ENCODE results near the gene ZNF81.
A peak's percentile ranks its signal among the peaks of the same experiment; 100 is the strongest.

ZNF81 gene

DNA sequence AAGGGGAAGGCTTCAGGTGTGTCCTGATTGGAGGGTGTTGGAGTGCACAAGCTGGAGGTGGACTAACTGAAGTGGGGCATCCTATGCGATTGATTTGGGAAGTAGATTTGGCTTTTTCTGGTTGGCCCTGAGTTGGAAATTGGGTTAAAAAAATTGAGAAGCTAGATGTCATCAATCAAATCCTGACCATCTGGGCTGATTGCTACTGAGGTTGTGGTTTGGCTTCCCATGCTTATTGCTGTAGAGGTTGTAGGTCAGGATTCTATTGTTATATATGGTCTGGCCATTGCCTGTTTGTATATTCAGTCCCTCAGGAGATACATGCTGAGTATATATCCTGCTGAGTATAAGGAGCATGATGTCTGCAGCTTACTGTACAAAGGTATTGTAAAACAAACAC lies 7.7 kb upstream of the ZNF81 start:
- H3K27me3 ChIP-seq (ENCODE audit: insufficient read depth, low read length, poor library complexity), result no peaks in the 10 kb centered on the region
- no peaks in the 10 kb centered on the region for H3K4me1 ChIP-seq (ENCODE audit: control insufficient read depth, low read depth, low read length)
- H2BK5ac ChIP-seq (ENCODE audit: low read length), result no peak overlapping the region
- H4K8ac ChIP-seq (ENCODE audit: low read depth, low read length), result no peak overlapping the region
- H3K56ac ChIP-seq (ENCODE audit: low read length), result no peak overlapping the region
- no peak overlapping the region for H2BK120ac ChIP-seq (ENCODE audit: low read depth, low read length)
- no peaks in the 10 kb centered on the region for H3K79me2 ChIP-seq (ENCODE audit: control insufficient read depth, insufficient read depth, low read length)
- no peak overlapping the region for H3K23ac ChIP-seq (ENCODE audit: low read length)
- H3K18ac ChIP-seq (ENCODE audit: low read length), result no peak overlapping the region
- no peaks in the 10 kb centered on the region for H3K79me1 ChIP-seq (ENCODE audit: low read length)
- H3K4me2 ChIP-seq (ENCODE audit: low read length), result no peak overlapping the region
- no peak overlapping the region for H3K27ac ChIP-seq (ENCODE audit: low read depth, low read length)
- no peak overlapping the region for H3K9ac ChIP-seq (ENCODE audit: low read length)
- no peak overlapping the region for H4K5ac ChIP-seq (ENCODE audit: low read length)
- WGBS (ENCODE audit: extremely low coverage, insufficient coverage, low lambda C conversion rate), result no CpG with 5 or more reads among the region's 1 CpG
- H3K4me3 ChIP-seq (ENCODE audit: low read length), result no peak overlapping the region
- no peak for DNase-seq
- no peak overlapping the region for H3K4ac ChIP-seq (ENCODE audit: low read depth, low read length)
- H2AK5ac ChIP-seq (ENCODE audit: low read length), result no peak overlapping the region
- H3K36me3 ChIP-seq (ENCODE audit: control insufficient read depth, insufficient read depth, low read length), result no peaks in the 10 kb centered on the region
- H2BK15ac ChIP-seq (replicated peaks; ENCODE audit: low read depth), result no peak overlapping the region

DNA sequence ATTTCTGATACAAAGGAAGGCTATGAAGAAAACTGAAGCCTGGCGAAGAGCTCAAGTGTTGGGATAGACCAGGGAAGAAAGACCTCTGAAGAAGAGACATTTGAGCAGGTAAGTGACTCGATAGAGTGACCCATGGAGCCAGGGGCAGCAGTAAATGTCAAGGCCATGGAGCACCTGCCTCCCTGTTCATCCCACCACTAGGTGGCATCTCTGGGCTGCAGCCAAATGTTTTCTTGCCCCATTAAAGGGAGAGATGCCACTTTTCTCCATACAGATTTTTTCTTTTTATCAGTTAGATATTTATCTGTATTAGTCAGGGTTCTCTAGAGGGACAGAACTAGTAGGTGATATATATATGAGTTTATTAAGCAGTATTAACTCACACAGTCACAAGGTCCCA lies 4.9 kb upstream of the ZNF81 start:
- no CpG with 5 or more reads among the region's 2 CpGs for WGBS (ENCODE audit: extremely low coverage, insufficient coverage, low lambda C conversion rate)
- Histone ChIP-seq H3K4me2 (ENCODE audit: low read length) (no peak overlapping the region), H2AK5ac (ENCODE audit: low read length) (no peak overlapping the region), H3K27me3 (ENCODE audit: insufficient read depth, low read length, poor library complexity) (no peaks in the 10 kb centered on the region), H3K79me2 (ENCODE audit: control insufficient read depth, insufficient read depth, low read length) (no peaks in the 10 kb centered on the region), H2BK5ac (ENCODE audit: low read length) (no peak overlapping the region), H2BK120ac (ENCODE audit: low read depth, low read length) (no peak overlapping the region), H3K4me1 (ENCODE audit: control insufficient read depth, low read depth, low read length) (no peaks in the 10 kb centered on the region), H3K79me1 (ENCODE audit: low read length) (no peaks in the 10 kb centered on the region), H2BK15ac (replicated peaks; ENCODE audit: low read depth) (no peak overlapping the region), H3K4ac (ENCODE audit: low read depth, low read length) (no peak overlapping the region), H3K4me3 (ENCODE audit: low read length) (no peak overlapping the region), H3K56ac (ENCODE audit: low read length) (no peak overlapping the region), H3K18ac (ENCODE audit: low read length) (no peak overlapping the region), H3K9ac (ENCODE audit: low read length) (no peak overlapping the region), H3K27ac (ENCODE audit: low read depth, low read length) (no peak overlapping the region), H4K5ac (ENCODE audit: low read length) (no peak overlapping the region), H4K8ac (ENCODE audit: low read depth, low read length) (no peak overlapping the region), H3K36me3 (ENCODE audit: control insufficient read depth, insufficient read depth, low read length) (no peaks in the 10 kb centered on the region), H3K23ac (ENCODE audit: low read length) (no peak overlapping the region)
- peak; percentile 57 for DNase-seq

DNA sequence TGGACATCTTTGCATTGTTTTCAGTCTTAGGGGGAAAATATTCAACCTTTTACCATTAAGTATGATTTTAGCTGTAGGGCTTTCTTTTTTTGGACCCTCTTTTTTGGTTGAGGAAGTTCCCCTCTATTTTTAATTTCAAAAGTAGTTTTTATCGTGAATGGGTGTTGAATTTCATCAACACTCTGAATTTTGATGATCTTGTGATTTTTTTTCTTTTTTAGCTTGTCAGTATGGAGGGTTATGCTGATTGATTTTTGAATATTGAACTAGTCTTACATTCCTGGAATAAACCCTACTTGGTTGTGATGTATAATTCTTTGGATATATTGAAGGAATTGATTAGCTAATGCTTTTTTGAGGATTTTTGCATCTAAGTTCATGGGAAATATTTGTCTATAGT lies 1.7 kb downstream of the ZNF81 start:
- H2BK15ac ChIP-seq (replicated peaks; ENCODE audit: low read depth), result no peak overlapping the region
- H3K27ac ChIP-seq (ENCODE audit: low read depth, low read length), result no peak overlapping the region
- no peak overlapping the region for H3K4me3 ChIP-seq (ENCODE audit: low read length)
- peaks cover 3% of the 10 kb centered on the region for H3K79me2 ChIP-seq (ENCODE audit: control insufficient read depth, insufficient read depth, low read length)
- H3K9ac ChIP-seq (ENCODE audit: low read length), result no peak overlapping the region
- no peak overlapping the region for H4K5ac ChIP-seq (ENCODE audit: low read length)
- H2BK5ac ChIP-seq (ENCODE audit: low read length), result no peak overlapping the region
- H3K23ac ChIP-seq (ENCODE audit: low read length), result no peak overlapping the region
- H3K79me1 ChIP-seq (ENCODE audit: low read length), result no peaks in the 10 kb centered on the region
- H2BK120ac ChIP-seq (ENCODE audit: low read depth, low read length), result no peak overlapping the region
- H3K4me2 ChIP-seq (ENCODE audit: low read length), result no peak overlapping the region
- no peak overlapping the region for H3K4ac ChIP-seq (ENCODE audit: low read depth, low read length)
- no peak overlapping the region for H3K56ac ChIP-seq (ENCODE audit: low read length)
- no peak overlapping the region for H4K8ac ChIP-seq (ENCODE audit: low read depth, low read length)
- no peak overlapping the region for H2AK5ac ChIP-seq (ENCODE audit: low read length)
- no peaks in the 10 kb centered on the region for H3K4me1 ChIP-seq (ENCODE audit: control insufficient read depth, low read depth, low read length)
- no peaks in the 10 kb centered on the region for H3K27me3 ChIP-seq (ENCODE audit: insufficient read depth, low read length, poor library complexity)
- no peak overlapping the region for H3K18ac ChIP-seq (ENCODE audit: low read length)
- no peak for DNase-seq
- no CpG with 5 or more reads among the region's 1 CpG for WGBS (ENCODE audit: extremely low coverage, insufficient coverage, low lambda C conversion rate)
- H3K36me3 ChIP-seq (ENCODE audit: control insufficient read depth, insufficient read depth, low read length), result no peaks in the 10 kb centered on the region

DNA sequence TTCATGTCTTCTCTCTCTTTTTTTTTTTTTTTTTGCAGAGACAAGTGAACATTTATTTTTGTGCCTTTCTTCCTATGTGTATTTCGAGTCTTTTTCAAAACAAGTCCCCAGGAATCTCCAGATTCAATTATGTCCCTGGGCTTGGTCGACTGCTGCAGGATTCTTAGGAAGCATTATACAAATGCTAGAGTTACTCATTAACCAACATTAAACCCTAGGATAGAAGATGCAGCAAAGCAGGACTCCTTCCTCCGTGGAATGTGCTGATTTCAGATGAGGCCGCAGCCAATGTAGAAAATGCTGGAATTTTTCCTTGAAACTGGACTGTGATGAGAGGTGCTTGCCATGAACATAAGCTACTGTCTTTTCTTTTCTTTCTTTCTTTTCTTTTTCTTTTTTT lies 3.4 kb downstream of the ZNF81 start:
- Histone ChIP-seq H2BK120ac (ENCODE audit: low read depth, low read length) (no peak overlapping the region), H3K23ac (ENCODE audit: low read length) (no peak overlapping the region), H3K27me3 (ENCODE audit: insufficient read depth, low read length, poor library complexity) (no peaks in the 10 kb centered on the region), H3K18ac (ENCODE audit: low read length) (no peak overlapping the region), H2BK15ac (replicated peaks; ENCODE audit: low read depth) (no peak overlapping the region), H2AK5ac (ENCODE audit: low read length) (no peak overlapping the region), H3K4me3 (ENCODE audit: low read length) (no peak overlapping the region), H3K36me3 (ENCODE audit: control insufficient read depth, insufficient read depth, low read length) (no peaks in the 10 kb centered on the region), H3K4me1 (ENCODE audit: control insufficient read depth, low read depth, low read length) (no peaks in the 10 kb centered on the region), H3K9ac (ENCODE audit: low read length) (no peak overlapping the region), H3K4ac (ENCODE audit: low read depth, low read length) (no peak overlapping the region), H3K79me1 (ENCODE audit: low read length) (no peaks in the 10 kb centered on the region), H4K5ac (ENCODE audit: low read length) (no peak overlapping the region), H2BK5ac (ENCODE audit: low read length) (no peak overlapping the region), H3K79me2 (ENCODE audit: control insufficient read depth, insufficient read depth, low read length) (peaks cover 3% of the 10 kb centered on the region), H4K8ac (ENCODE audit: low read depth, low read length) (no peak overlapping the region), H3K27ac (ENCODE audit: low read depth, low read length) (no peak overlapping the region), H3K4me2 (ENCODE audit: low read length) (no peak overlapping the region), H3K56ac (ENCODE audit: low read length) (no peak overlapping the region)
- no CpG with 5 or more reads among the region's 4 CpGs for WGBS (ENCODE audit: extremely low coverage, insufficient coverage, low lambda C conversion rate)
- DNase-seq, result no peak

DNA sequence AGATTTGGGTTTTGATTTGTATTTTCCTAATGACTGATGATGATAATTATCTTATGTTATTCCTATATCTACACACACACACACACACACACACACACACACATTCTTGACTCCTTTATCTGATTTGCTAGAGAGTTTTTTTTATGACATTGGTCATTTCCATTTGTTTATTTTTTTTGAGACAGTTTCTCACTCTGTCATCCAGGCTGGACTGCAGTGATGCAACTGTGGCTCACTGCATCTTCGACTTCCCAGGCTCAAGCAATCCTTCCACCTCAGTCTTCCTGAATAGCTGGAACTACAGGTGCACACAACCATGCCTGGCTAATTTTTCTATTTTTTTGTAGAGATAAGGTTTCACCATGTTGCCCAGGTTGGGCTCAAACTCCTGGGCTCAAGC lies 6.7 kb downstream of the ZNF81 start:
- Histone ChIP-seq H4K5ac (ENCODE audit: low read length) (no peak overlapping the region), H3K36me3 (ENCODE audit: control insufficient read depth, insufficient read depth, low read length) (no peaks in the 10 kb centered on the region), H2AK5ac (ENCODE audit: low read length) (no peak overlapping the region), H3K79me2 (ENCODE audit: control insufficient read depth, insufficient read depth, low read length) (no peaks in the 10 kb centered on the region), H3K18ac (ENCODE audit: low read length) (no peak overlapping the region), H3K23ac (ENCODE audit: low read length) (no peak overlapping the region), H3K56ac (ENCODE audit: low read length) (no peak overlapping the region), H2BK5ac (ENCODE audit: low read length) (no peak overlapping the region), H3K4me2 (ENCODE audit: low read length) (no peak overlapping the region), H3K79me1 (ENCODE audit: low read length) (no peaks in the 10 kb centered on the region), H3K9ac (ENCODE audit: low read length) (no peak overlapping the region), H2BK15ac (replicated peaks; ENCODE audit: low read depth) (no peak overlapping the region), H2BK120ac (ENCODE audit: low read depth, low read length) (no peak overlapping the region), H3K4me1 (ENCODE audit: control insufficient read depth, low read depth, low read length) (no peaks in the 10 kb centered on the region), H3K4ac (ENCODE audit: low read depth, low read length) (no peak overlapping the region), H4K8ac (ENCODE audit: low read depth, low read length) (no peak overlapping the region), H3K27me3 (ENCODE audit: insufficient read depth, low read length, poor library complexity) (no peaks in the 10 kb centered on the region), H3K27ac (ENCODE audit: low read depth, low read length) (no peak overlapping the region), H3K4me3 (ENCODE audit: low read length) (no peak overlapping the region)
- DNase-seq, result no peak
- WGBS (ENCODE audit: extremely low coverage, insufficient coverage, low lambda C conversion rate), result no CpG with 5 or more reads among the region's 1 CpG

DNA sequence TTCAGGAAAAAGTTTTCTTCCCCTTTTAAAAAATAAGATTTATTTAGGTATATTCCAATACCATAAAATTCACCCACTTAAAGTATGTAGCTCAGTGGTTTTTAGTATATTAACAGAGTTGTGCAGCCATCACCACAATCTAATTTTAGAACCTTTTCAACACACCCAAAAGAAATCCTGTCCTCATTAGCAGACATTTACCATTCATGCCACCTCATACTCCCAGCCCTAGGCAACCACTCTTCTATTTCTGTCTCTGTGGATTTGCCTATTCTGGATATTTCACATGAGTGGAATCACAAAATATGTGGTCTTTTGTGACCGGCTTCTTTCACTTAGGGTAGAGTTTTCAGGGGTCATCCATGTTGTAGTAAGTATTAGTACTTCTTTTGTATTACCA lies 7.4 kb downstream of the ZNF81 start:
- H3K56ac ChIP-seq (ENCODE audit: low read length), result no peak overlapping the region
- H3K27me3 ChIP-seq (ENCODE audit: insufficient read depth, low read length, poor library complexity), result no peaks in the 10 kb centered on the region
- H3K27ac ChIP-seq (ENCODE audit: low read depth, low read length), result no peak overlapping the region
- H3K79me2 ChIP-seq (ENCODE audit: control insufficient read depth, insufficient read depth, low read length), result no peaks in the 10 kb centered on the region
- H3K23ac ChIP-seq (ENCODE audit: low read length), result no peak overlapping the region
- no peak overlapping the region for H3K4me2 ChIP-seq (ENCODE audit: low read length)
- no peaks in the 10 kb centered on the region for H3K4me1 ChIP-seq (ENCODE audit: control insufficient read depth, low read depth, low read length)
- H2BK15ac ChIP-seq (replicated peaks; ENCODE audit: low read depth), result no peak overlapping the region
- no peak overlapping the region for H4K5ac ChIP-seq (ENCODE audit: low read length)
- H3K79me1 ChIP-seq (ENCODE audit: low read length), result no peaks in the 10 kb centered on the region
- no peak overlapping the region for H4K8ac ChIP-seq (ENCODE audit: low read depth, low read length)
- H2AK5ac ChIP-seq (ENCODE audit: low read length), result no peak overlapping the region
- H3K36me3 ChIP-seq (ENCODE audit: control insufficient read depth, insufficient read depth, low read length), result no peaks in the 10 kb centered on the region
- no peak overlapping the region for H2BK120ac ChIP-seq (ENCODE audit: low read depth, low read length)
- H2BK5ac ChIP-seq (ENCODE audit: low read length), result no peak overlapping the region
- H3K9ac ChIP-seq (ENCODE audit: low read length), result no peak overlapping the region
- no peak overlapping the region for H3K18ac ChIP-seq (ENCODE audit: low read length)
- no peak overlapping the region for H3K4ac ChIP-seq (ENCODE audit: low read depth, low read length)
- no peak overlapping the region for H3K4me3 ChIP-seq (ENCODE audit: low read length)
- no peak for DNase-seq
- WGBS (ENCODE audit: extremely low coverage, insufficient coverage, low lambda C conversion rate), result no CpG with 5 or more reads among the region's 1 CpG
